ENCODE results near the gene LDLR.
"Not testable (repeated sequence)": the region's sequence is repeated elsewhere in the genome, so short reads cannot be mapped to it uniquely, and the experiment has no call there.

Gene LDLR

DNA sequence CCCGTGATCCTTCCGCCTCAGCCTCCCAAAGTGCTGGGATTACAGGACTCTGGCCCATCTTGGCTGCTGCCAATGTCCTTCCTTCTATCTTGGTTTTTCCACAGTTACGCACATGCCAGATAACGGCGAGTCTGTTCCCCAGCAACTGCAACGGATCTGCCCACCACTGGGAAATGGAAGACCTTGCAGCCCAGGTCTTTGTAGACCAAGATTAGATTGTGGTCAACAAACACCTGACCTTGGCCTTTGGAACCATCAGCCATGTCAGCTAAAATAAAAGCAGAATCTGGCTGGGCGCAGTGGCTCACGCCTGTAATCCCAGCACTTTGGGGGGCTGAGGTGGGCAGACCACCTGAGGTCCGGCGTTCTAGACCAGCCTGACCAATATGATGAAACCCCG is 10.4 kb upstream of the LDLR start:
- Histone ChIP-seq H3K4me1 (no peaks in the 10 kb centered on the region), H3K27ac (no peak overlapping the region), H3K9ac (no peak overlapping the region), H3K4me3 (ENCODE audit: low read depth, low read length) (no peak overlapping the region), H3K9me3 (ENCODE audit: control insufficient read depth, low read length) (no peaks in the 10 kb centered on the region), H3K4me2 (ENCODE audit: low read length) (no peak overlapping the region), H3K79me2 (no peaks in the 10 kb centered on the region), H3K36me3 (ENCODE audit: control insufficient read depth, insufficient read depth, low read length) (no peaks in the 10 kb centered on the region), H3K27me3 (ENCODE audit: control insufficient read depth, insufficient read depth, low read length) (no peaks in the 10 kb centered on the region), H2AFZ (no peak overlapping the region)
- TF ChIP-seq, protein P1, sequence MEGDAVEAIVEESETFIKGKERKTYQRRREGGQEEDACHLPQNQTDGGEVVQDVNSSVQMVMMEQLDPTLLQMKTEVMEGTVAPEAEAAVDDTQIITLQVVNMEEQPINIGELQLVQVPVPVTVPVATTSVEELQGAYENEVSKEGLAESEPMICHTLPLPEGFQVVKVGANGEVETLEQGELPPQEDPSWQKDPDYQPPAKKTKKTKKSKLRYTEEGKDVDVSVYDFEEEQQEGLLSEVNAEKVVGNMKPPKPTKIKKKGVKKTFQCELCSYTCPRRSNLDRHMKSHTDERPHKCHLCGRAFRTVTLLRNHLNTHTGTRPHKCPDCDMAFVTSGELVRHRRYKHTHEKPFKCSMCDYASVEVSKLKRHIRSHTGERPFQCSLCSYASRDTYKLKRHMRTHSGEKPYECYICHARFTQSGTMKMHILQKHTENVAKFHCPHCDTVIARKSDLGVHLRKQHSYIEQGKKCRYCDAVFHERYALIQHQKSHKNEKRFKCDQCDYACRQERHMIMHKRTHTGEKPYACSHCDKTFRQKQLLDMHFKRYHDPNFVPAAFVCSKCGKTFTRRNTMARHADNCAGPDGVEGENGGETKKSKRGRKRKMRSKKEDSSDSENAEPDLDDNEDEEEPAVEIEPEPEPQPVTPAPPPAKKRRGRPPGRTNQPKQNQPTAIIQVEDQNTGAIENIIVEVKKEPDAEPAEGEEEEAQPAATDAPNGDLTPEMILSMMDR (IDR thresholded peaks at IDR 0.05), result no peak

DNA sequence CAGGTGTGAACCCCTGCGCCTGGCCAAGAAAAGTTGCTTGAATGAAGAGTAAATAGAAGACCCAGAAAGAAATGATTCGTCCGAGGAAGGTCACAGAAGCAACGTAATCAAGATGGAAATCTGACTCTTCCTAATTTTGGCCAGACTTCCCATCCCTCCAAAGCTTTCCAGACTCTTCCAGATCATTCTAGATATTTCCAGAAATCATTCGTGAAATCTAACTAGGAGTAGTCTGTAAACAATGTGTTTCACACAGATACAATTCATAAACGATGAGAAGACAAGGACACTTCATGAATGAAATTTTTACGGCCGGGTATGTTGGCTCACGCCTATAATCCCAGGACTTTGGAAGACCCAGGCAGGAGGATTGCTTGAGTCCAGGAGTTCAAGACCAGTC is 9.3 kb upstream of the LDLR start:
- Histone ChIP-seq H3K36me3 (ENCODE audit: control insufficient read depth, insufficient read depth, low read length) (no peaks in the 10 kb centered on the region), H2AFZ (no peak overlapping the region), H3K9ac (no peak overlapping the region), H3K4me3 (ENCODE audit: low read depth, low read length) (no peak overlapping the region), H3K4me2 (ENCODE audit: low read length) (no peak overlapping the region), H3K27ac (no peak overlapping the region), H3K27me3 (ENCODE audit: control insufficient read depth, insufficient read depth, low read length) (no peaks in the 10 kb centered on the region), H3K79me2 (no peaks in the 10 kb centered on the region), H3K9me3 (ENCODE audit: control insufficient read depth, low read length) (no peaks in the 10 kb centered on the region), H3K4me1 (no peaks in the 10 kb centered on the region)
- TF ChIP-seq, protein P1 (IDR thresholded peaks at IDR 0.05), result no peak

DNA sequence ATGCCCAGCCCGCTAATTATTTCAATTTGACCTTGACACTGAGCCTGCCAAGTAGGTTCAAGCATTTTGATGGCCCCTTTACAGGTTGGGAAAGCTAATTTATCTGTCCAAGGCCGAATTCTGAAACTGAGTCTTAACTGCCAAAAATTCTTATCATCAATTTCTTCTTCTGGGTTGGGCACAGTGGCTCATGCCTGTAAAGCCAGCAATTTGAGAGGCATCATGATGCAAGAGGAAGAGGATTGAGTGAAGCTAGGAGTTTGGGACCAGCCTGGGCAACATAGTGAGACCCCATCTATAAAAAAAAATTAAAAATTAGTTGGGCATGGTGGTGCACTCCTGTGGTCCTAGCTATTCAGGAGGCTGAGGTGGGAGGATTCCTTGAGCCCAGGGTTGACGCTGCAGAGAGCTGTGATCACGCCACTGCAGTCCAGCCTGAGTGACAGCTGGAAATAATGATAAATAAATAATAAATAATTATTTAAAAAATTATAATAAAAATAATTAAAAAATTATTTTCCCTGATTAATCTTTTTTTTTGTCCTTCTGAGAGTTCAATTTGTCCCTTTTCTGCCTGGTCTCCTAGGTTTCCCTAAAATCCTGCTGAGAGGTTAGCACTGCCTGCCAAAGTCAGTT is 1.3 kb upstream of the LDLR start:
- Histone ChIP-seq H2AFZ (no peak overlapping the region), H3K9me3 (ENCODE audit: control insufficient read depth, low read length) (no peaks in the 10 kb centered on the region), H3K4me2 (ENCODE audit: low read length) (no peak overlapping the region), H3K27ac (no peak overlapping the region), H3K4me3 (ENCODE audit: low read depth, low read length) (no peak overlapping the region), H3K79me2 (no peaks in the 10 kb centered on the region), H3K36me3 (ENCODE audit: control insufficient read depth, insufficient read depth, low read length) (no peaks in the 10 kb centered on the region), H3K9ac (no peak overlapping the region), H3K4me1 (peaks cover 3% of the 10 kb centered on the region), H3K27me3 (ENCODE audit: control insufficient read depth, insufficient read depth, low read length) (no peaks in the 10 kb centered on the region)
- TF ChIP-seq, protein P1 (IDR thresholded peaks at IDR 0.05), result no peak

DNA sequence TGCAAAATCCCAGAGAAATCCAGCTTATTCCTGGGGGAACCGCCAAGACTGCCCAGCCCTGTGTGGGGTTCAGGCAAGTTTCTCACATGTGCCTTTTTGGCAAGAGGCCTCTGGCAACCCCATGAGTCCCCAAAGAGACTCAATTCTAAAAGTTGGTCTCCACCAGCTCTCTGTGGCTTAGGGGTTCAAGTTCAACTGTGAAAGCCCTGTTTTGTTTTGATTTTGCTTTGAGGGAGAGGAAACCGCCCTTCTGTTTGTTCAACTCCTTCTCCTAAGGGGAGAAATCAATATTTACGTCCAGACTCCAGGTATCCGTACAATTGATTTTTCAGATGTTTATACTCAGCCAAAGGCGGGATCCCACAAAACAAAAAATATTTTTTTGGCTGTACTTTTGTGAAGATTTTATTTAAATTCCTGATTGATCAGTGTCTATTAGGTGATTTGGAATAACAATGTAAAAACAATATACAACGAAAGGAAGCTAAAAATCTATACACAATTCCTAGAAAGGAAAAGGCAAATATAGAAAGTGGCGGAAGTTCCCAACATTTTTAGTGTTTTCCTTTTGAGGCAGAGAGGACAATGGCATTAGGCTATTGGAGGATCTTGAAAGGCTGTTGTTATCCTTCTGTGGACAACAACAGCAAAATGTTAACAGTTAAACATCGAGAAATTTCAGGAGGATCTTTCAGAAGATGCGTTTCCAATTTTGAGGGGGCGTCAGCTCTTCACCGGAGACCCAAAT is 583 bp upstream of the LDLR start:
- Histone ChIP-seq H3K9me3 (ENCODE audit: control insufficient read depth, low read length) (no peaks in the 10 kb centered on the region), H3K79me2 (no peaks in the 10 kb centered on the region), H3K4me1 (peaks cover 3% of the 10 kb centered on the region), H3K4me2 (ENCODE audit: low read length) (peak overlapping the region; percentile 54), H3K9ac (no peak overlapping the region), H3K27ac (peak overlapping the region; percentile 77), H3K36me3 (ENCODE audit: control insufficient read depth, insufficient read depth, low read length) (no peaks in the 10 kb centered on the region), H2AFZ (peak overlapping the region; percentile 77), H3K27me3 (ENCODE audit: control insufficient read depth, insufficient read depth, low read length) (no peaks in the 10 kb centered on the region), H3K4me3 (ENCODE audit: low read depth, low read length) (peak overlapping the region; percentile 54)
- TF ChIP-seq, protein P1 (IDR thresholded peaks at IDR 0.05), result no peak

DNA sequence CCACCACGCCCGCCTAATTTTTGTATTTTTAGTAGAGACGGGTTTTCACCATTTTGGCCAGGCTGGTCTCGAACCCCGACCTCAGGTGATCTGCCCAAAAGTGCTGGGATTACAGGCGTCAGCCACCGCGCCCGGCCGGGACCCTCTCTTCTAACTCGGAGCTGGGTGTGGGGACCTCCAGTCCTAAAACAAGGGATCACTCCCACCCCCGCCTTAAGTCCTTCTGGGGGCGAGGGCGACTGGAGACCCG is 676 bp downstream of the LDLR start:
- H3K4me3 ChIP-seq (ENCODE audit: low read depth, low read length), result peak overlapping the region; percentile 54
- H3K79me2 ChIP-seq; H3K9ac ChIP-seq; H3K4me1 ChIP-seq; H3K27me3 ChIP-seq (ENCODE audit: control insufficient read depth, insufficient read depth, low read length); H3K36me3 ChIP-seq (ENCODE audit: control insufficient read depth, insufficient read depth, low read length); H3K9me3 ChIP-seq (ENCODE audit: control insufficient read depth, low read length): not testable (repeated sequence)
- H2AFZ ChIP-seq, result peak overlapping the region; percentile 77
- H3K4me2 ChIP-seq (ENCODE audit: low read length), result peak overlapping the region; percentile 54
- peak overlapping the region; percentile 77 for H3K27ac ChIP-seq

All from parathyroid adenoma (tissue), 2 donors.